ES-I3 (cell line): ENCODE data around the gene DNAL1.

ENCODE experiments used
- H3K36me3 ChIP-seq: 2 replicates; pipeline ENCODE4 v1.6.1; 2013; ENCODE audit warnings: mild to moderate bottlenecking, low read length, control low read depth, moderate library complexity; ENCODE audit not compliant: insufficient read depth
- H3K4me1 ChIP-seq: 2 replicates; pipeline ENCODE4 v1.6.1; 2013; ENCODE audit warnings: mild to moderate bottlenecking, control low read depth, low read length; ENCODE audit not compliant: insufficient read depth
- H3K9ac ChIP-seq: 2 replicates; pipeline ENCODE4 v1.6.1; 2013; ENCODE audit warnings: low read depth, mild to moderate bottlenecking, low read length, moderate library complexity
- H3K9me3 ChIP-seq: 2 replicates; pipeline ENCODE4 v1.6.1; 2013; ENCODE audit warnings: mild to moderate bottlenecking, low read length, moderate library complexity; ENCODE audit not compliant: control insufficient read depth, insufficient read depth

Gene DNAL1

DNA sequence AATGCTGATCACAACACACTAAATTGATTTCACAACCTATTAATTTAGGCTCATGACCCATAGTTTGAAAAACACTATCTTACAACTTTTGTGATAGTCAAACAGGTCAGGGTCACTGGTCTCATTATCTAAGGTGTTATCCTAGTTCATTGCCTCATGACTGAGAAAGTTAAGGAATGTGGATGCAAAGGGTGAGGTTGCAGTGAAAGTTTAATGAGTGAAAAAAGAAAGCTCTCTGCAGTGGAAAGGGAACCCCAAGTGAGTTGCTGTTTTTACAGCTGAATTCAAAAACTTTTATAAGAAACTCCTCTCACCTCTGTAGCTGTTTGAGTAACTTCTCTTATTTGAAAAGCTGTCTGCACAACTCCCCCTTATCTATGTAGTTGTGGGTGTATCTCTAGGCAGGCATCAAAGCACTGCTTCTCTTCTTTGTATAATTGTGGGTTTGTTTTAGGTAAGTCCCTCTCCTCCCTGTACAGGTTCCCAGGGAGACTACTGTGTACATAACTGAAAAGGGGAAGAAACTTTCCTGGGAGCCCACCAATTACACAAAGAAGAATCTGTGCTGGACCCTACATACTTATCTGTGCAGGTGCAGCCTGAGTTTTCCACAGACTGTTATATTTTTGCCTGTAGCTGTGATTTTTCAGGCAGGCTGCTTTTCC, 18.9 kb downstream of the DNAL1 start:
- no peaks in the 10 kb centered on the region for H3K9me3 ChIP-seq
- H3K36me3 ChIP-seq, result no peaks in the 10 kb centered on the region
- H3K9ac ChIP-seq, result no peak overlapping the region
- H3K4me1 ChIP-seq, result peaks cover 7% of the 10 kb centered on the region

DNA sequence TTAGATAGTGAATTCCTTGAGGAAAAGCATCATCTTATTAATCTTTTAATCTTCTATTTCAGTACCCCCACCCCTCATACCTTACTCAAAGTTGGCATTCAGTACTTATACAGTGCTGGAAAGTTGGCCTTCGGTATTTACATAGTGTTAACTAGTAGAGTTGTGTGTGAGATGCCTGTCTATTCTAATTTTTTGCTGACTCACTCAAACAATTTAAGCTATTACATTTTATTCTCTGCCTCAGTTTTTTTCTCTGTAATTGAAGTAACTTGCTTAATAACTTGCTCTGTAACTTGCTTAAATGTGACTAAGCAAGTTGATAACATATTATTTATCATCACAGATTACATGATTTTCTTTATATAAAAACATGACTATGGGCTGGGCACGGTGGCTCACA, 20.3 kb downstream of the DNAL1 start:
- H3K36me3 ChIP-seq, result no peaks in the 10 kb centered on the region
- no peaks in the 10 kb centered on the region for H3K9me3 ChIP-seq
- no peak overlapping the region for H3K9ac ChIP-seq
- H3K4me1 ChIP-seq, result peaks cover 7% of the 10 kb centered on the region

DNA sequence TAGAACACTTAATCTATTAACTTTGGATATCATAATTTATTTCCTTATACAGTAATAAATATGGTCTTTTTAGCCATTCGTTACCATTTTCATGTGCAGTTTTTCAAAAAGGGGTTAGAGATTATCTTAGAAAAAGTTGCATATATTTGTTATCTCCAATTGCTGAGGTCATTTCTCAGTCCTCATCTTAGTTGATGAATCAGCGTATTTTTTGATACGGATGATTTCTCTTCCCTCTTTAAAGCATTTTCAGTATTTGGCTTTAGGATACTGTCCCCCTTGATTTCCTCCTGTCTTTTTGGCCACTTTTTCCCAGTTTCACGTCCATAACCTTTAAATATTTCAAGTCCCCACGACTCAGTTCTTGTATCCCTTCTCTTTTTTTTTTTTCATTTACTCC, 21.8 kb downstream of the DNAL1 start:
- Histone ChIP-seq H3K36me3 (no peaks in the 10 kb centered on the region), H3K9ac (no peak overlapping the region), H3K9me3 (no peaks in the 10 kb centered on the region), H3K4me1 (peaks cover 7% of the 10 kb centered on the region)

DNA sequence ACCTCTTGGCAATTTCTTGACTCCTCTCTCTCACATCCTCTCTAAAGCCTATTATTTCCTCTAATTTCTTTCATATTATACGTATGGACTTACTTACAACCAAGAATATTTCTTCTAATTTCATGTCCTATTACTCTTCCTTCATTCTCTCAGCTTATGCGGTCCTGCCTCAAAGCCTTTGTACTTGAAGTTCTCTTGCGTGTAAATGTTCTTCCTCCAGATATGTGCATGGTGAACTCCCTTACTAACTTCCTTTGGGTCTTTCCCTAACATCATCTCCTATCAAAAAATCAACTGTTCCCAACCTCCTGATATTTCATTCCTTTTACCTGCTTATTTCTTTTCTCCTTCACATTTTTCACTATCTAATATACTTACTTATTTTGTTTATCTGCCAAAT, 23.1 kb downstream of the DNAL1 start:
- Histone ChIP-seq H3K36me3 (0 out of 2 replicates have a peak, but pooled peaks cover 4% of the 10 kb centered on the region), H3K9me3 (no peaks in the 10 kb centered on the region), H3K9ac (no peak overlapping the region), H3K4me1 (peaks cover 7% of the 10 kb centered on the region)

DNA sequence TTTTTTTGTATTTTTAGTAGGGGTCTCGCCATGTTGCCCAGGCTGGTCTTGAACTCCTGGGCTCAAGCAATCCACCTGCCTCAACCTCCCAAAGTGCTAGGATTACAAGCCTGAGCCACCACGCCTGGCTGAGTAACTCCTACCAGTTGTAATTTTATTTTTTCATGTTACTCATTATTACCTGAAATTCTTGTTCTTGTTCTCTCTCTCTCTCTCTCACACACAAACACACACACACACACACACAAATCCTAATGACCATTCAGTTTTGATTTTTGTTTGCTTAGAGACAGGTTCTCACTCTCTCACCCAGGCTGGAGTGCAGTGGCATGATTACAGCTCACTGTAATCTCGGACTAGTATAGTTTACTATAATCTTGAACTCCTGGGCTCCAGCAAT, 30.2 kb downstream of the DNAL1 start:
- Histone ChIP-seq H3K4me1 (no peaks in the 10 kb centered on the region), H3K36me3 (0 out of 2 replicates have a peak, but pooled peaks cover 4% of the 10 kb centered on the region), H3K9ac (no peak overlapping the region), H3K9me3 (no peaks in the 10 kb centered on the region)

DNA sequence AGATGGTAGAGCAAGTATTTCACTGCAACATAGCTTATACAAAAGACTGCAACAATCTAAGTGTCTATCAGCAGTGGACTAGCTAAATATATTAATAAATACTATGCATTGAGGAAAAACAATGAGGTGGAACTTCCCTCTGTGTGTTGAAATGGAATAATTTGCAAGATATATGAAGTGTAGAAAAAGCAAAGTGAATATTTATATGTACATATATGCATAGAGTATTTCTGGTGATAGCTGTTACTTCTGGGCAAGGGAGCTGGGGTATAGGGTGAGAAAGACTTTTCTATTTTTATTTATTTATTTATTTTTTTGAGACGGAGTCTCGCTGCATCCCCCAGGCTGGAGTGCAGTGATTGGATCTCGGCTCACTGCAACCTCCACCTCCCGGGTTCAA, 33.9 kb downstream of the DNAL1 start:
- Histone ChIP-seq H3K36me3 (no peaks in the 10 kb centered on the region), H3K4me1 (no peaks in the 10 kb centered on the region), H3K9me3 (no peaks in the 10 kb centered on the region), H3K9ac (no peak overlapping the region)

DNA sequence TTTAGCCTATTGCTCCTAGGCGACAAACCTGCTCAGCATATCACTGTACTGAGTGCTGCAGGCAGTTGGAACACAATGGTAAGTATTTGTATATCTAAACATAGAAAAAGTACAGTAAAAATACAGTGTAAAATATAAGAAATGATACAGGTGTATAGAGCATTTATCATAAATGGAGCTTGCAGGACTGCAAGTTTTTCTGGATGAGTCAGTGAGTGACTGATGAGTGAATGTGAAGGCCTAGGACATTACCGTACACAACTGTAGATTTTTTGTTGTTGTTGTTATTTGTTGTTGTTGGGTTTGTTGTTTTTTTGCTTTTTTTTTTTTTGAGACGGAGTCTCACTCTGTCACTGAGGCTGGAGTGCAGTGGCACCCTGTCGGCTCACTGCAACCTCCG, 36.0 kb downstream of the DNAL1 start:
- no peaks in the 10 kb centered on the region for H3K9me3 ChIP-seq
- H3K9ac ChIP-seq, result no peak overlapping the region
- H3K4me1 ChIP-seq, result no peaks in the 10 kb centered on the region
- H3K36me3 ChIP-seq, result no peaks in the 10 kb centered on the region

DNA sequence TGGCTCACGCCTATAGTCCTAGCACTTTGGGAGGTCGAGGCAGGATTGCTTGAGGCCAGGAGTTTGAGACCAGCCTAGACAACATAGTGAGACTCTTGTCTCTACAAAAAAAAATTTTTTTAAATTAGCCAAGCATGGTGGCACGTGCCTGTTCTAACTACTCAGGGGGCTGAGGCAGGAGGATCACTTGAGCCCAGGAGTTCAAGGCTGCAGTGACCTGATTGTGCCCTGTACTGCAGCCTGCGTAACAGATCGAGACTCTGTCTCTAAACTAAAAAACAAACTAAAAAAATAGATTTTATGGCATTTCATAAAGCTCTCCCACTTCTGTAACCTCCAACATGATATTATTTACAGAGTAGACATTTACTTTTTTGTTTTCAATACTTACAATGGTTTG, 39.8 kb downstream of the DNAL1 start:
- no peaks in the 10 kb centered on the region for H3K4me1 ChIP-seq
- H3K36me3 ChIP-seq, result no peaks in the 10 kb centered on the region
- no peak overlapping the region for H3K9ac ChIP-seq
- no peaks in the 10 kb centered on the region for H3K9me3 ChIP-seq

DNA sequence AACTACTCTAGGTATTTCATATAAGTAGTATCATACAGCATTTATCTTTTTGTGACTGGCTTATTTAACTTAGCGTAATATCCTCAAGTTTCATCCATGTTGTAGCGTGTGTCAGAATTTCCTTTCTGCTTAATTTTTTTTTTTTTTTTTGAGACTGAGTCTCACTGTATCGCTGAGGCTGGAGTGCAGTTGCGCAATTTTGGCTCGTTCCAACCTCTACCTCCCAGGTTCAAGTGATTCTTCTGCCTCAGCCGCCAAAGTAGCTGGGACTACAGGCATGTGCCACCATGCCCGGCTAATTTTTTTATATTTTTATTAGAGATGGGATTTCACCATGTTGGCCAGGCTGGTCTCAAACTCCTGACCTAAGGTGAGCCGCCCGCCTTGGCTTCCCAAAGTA, 40.5 kb downstream of the DNAL1 start:
- no peaks in the 10 kb centered on the region for H3K36me3 ChIP-seq
- no peak overlapping the region for H3K9ac ChIP-seq
- H3K9me3 ChIP-seq, result no peaks in the 10 kb centered on the region
- no peaks in the 10 kb centered on the region for H3K4me1 ChIP-seq

DNA sequence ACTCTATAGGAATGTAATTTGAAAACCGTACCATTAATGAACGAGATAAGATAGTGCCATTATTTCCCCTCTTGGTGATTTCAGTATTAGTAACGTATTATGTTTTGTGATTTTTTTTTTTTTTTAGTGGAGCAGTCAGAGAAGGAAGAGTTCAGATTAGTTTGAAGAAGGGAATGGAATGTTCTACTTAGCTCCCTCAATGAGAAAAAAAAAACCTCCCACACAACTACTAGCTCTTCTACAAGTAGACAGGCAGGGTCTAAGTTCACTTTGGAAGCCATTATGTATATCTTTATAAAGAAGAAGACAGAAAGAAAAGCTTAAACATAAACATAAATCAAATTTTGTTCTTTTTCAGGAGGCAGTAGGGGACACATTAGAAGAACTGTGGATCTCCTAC, 42.1 kb downstream of the DNAL1 start:
- Histone ChIP-seq H3K9ac (no peak overlapping the region), H3K9me3 (no peaks in the 10 kb centered on the region), H3K36me3 (no peaks in the 10 kb centered on the region)

DNA sequence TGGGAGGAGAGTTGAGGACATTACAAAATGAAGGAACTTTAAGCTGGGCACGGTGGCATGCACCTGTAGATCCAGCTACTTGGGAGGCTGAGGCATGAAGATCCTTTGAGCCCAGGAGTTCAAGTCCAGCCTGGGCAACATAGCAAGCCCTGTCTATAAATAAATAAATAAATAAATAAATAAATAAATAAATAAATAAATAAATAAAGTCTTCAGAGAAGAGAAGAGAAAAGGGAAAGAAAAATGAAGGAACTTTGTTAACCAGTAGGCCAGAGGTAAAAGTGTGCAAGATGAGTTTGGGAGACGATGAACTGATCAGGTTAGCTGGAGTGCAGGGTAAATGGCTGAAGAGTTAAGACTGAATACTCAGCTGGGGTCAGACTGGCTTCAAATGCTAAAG, 49.3 kb downstream of the DNAL1 start:
- H3K9me3 ChIP-seq, result no peaks in the 10 kb centered on the region
- H3K9ac ChIP-seq, result no peak overlapping the region
- no peaks in the 10 kb centered on the region for H3K36me3 ChIP-seq
- H3K4me1 ChIP-seq, result no peaks in the 10 kb centered on the region

More for the DNA sequence above, 42.1 kb downstream of the DNAL1 start:
- H3K4me1 ChIP-seq, result no peaks in the 10 kb centered on the region

DNA sequence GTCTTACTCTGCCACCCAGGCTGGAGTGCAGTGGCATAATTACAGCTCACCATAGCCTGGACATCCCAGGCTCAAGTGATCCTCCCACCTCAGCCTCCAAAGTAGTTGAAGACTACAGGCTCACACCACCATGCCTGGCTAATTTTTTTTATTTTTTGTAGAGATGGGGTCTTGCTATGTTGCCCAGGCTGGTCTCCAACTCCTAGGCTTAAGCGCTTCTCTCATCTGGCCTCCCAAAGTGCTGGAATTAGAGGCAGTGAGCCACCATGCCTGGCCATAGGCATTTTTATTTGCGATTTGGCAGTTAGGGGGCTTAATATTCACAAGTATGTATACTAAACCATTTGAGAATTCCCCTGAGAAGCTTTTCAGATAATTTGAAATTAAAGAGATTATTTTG, 50.3 kb downstream of the DNAL1 start:
- Histone ChIP-seq H3K9me3 (no peaks in the 10 kb centered on the region), H3K4me1 (no peaks in the 10 kb centered on the region), H3K36me3 (no peaks in the 10 kb centered on the region), H3K9ac (no peak overlapping the region)

DNA sequence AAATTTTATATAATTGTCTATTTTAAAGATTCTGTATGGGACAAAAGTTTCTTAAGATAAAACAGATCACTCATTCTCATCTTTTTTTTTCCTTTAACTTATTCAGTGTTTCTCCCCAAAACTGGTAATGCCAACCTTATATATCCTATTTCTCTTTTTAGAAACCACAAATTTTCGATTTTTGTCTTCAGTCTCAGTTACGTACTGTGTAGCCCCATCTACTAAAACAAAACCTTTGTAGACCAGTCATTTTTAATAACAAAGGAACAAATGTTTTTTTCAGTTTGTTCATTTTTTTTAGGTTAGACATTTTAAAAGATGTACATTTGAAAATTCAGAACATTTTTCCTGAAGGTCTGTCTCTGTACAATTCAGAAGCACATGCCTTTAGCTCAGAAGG, 51.2 kb downstream of the DNAL1 start:
- Histone ChIP-seq H3K4me1 (no peaks in the 10 kb centered on the region), H3K9ac (no peak overlapping the region), H3K9me3 (no peaks in the 10 kb centered on the region), H3K36me3 (no peaks in the 10 kb centered on the region)

DNA sequence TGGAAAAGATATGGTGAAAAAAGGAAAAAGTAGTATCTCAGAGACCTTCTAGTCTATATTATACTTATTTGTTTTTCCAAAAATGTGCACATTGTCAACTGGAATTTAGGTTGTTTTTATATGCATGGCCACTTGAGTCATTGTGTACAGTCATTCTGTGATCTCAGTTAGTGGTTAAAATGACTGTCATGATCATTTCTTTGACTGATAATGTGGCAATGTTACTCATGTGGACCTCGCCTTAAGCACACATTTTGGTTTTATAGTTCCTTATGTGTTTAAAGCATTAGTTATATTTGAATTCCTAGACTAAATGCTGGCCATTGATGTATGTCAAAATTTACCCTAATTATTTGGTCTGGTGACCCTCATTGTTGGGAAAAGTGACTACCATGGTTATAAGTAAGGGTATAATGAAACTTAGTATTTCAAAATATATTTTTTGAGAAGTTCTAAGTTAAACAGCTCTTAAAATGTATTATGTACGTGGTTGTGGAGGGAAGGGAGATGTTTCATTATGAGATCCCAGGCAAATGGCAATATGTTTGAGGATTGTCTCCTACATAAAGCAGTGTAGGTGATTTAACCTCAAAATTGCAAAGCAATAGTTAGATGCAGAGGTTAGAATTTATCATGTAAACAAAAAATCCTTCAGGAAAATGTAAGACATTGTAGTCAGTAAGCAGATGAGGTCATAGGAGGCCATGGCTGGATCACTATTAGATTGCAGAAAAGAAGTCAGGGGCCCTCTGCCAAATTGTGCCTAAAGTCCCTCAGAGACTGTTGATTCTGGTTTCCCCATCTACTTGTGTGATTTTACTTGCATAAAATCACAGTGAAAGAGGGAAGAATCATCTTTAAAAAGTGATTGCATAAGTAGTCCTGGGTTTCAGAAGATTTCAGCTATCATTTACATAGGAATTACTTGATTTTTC, 51.9 kb downstream of the DNAL1 start:
- H3K4me1 ChIP-seq, result no peaks in the 10 kb centered on the region
- no peaks in the 10 kb centered on the region for H3K36me3 ChIP-seq
- H3K9ac ChIP-seq, result no peak overlapping the region

DNA sequence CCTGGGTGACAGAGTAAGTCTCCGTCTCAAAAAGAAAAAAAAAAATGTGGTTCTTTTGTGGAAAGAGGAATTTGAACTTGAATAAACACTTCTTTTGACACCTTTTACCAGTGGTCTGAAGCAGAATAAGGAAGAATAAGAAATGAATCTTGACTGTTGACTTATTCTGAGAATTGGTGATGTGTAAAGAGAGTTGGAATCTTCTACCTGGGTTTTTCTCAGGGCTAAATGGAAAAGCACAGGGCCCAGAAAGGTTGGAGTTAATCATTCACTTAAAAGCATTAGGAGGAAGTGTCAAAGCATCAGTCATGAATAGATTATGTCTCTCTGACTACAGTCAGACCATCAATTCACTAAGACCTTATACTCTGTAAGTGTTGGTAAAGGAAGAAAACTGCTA, 55.5 kb downstream of the DNAL1 start:
- Histone ChIP-seq H3K4me1 (no peaks in the 10 kb centered on the region), H3K9me3 (no peaks in the 10 kb centered on the region), H3K36me3 (no peaks in the 10 kb centered on the region), H3K9ac (no peak overlapping the region)

More for the DNA sequence above, 51.9 kb downstream of the DNAL1 start:
- H3K9me3 ChIP-seq, result no peaks in the 10 kb centered on the region
